NT2/D1 (cell line): ENCODE results near the gene ECI1.

ENCODE experiments used
- YY1 ChIP-seq: IDR thresholded peaks from 2 replicates; pipeline ENCODE4 v1.6.1; 2011; ENCODE audit not compliant: insufficient read length, insufficient read depth
- ZNF274 ChIP-seq: IDR thresholded peaks from 2 replicates; pipeline ENCODE4 v1.6.1; 2011; ENCODE audit warnings: mild to moderate bottlenecking, low read depth, low read length

DNA sequence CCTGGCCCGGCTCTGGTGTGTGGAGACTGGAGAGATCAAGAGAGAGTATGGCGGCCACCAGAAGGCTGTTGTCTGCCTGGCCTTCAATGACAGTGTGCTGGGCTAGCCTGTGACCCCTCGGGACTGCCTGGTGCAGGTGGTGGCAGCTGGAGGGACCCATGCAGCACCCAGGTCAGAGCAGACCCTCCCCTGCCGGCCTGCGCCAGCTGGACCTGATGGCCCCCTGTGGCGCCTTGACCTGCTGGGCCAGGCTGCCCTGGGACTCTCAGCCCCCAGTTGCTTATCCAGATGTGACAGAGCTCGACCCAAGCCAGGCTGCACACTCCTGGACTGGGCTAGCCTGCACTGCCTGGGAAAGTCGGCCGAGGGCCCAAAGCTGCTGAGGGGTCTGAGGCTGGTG, 42.6 kb downstream of the ECI1 start:
- TF ChIP-seq ZNF274 = no peak
- TF ChIP-seq YY1 = no peak
